Upper lobe of right lung (tissue), 1 donor: ENCODE measurements around the gene USP25. TPM values are rescaled to one million over a fixed set of nuclear protein-coding genes. Genes with fewer than 3 reads are reported as not detected.

ENCODE experiments used
- ATAC-seq: fragments of 200-7000 bp; cut with Tn5 transposase; one replicate; pipeline ENCODE4 v1.9.1; 2020; ENCODE audit warnings: mild to moderate bottlenecking, moderate library complexity
- DNase-seq: peaks from one replicate; pipeline ENCODE4 v3.0.0-alpha.2; 2020
- H3K27ac ChIP-seq: fragments of 200-600 bp; one replicate; pipeline ENCODE4 v1.8.0; 2022
- H3K27me3 ChIP-seq: fragments of 200-600 bp; one replicate; pipeline ENCODE4 v1.8.0; 2022; ENCODE audit warnings: mild to moderate bottlenecking
- H3K36me3 ChIP-seq: fragments of 200-600 bp; one replicate; pipeline ENCODE4 v1.8.0; 2022
- H3K4me1 ChIP-seq: fragments of 200-600 bp; one replicate; pipeline ENCODE4 v1.8.0; 2022
- H3K4me3 ChIP-seq: fragments of 200-600 bp; one replicate; pipeline ENCODE4 v1.8.0; 2022; ENCODE audit warnings: mild to moderate bottlenecking
- H3K9me3 ChIP-seq: fragments of 200-600 bp; one replicate; pipeline ENCODE4 v1.8.0; 2022
- CTCF ChIP-seq: fragments of 200-600 bp; IDR thresholded peaks from one replicate; pipeline ENCODE4 v1.8.0; 2022; ENCODE audit warnings: antibody characterized with exemption
- intact Hi-C: fragments of 100-400 bp; cut with DNase I; formaldehyde crosslinking; loops from one replicate; pipeline ENCODE4 v1.11.0; 2022
- long read RNA-seq: library from polyadenylated mRNA; unstranded; transcript quantifications from one replicate; pipeline ENCODE4 v2.0.0, GENCODE V29; 2021
- total RNA-seq: library from RNA; stranded (reverse); fragmentation: NEBNext Ultra II Directional; extraction: Animal tissue kit (Norgen Biotek cat#: 25700); gene quantifications from one replicate; pipeline ENCODE4 v1.2.1, GENCODE V29; 2021
- donor health status: DM: no; HTN: yes; CAD: no; lungs with severe emphysema.

USP25 gene
- 65.0 TPM for total RNA-seq
- long read RNA-seq, full-length matches to known transcripts, result 43 of 74 reads
- long read RNA-seq, partial matches to known transcripts, result 6 of 74 reads
- long read RNA-seq, other reads (novel, unspliced or antisense), result 25 of 74 reads

DNA sequence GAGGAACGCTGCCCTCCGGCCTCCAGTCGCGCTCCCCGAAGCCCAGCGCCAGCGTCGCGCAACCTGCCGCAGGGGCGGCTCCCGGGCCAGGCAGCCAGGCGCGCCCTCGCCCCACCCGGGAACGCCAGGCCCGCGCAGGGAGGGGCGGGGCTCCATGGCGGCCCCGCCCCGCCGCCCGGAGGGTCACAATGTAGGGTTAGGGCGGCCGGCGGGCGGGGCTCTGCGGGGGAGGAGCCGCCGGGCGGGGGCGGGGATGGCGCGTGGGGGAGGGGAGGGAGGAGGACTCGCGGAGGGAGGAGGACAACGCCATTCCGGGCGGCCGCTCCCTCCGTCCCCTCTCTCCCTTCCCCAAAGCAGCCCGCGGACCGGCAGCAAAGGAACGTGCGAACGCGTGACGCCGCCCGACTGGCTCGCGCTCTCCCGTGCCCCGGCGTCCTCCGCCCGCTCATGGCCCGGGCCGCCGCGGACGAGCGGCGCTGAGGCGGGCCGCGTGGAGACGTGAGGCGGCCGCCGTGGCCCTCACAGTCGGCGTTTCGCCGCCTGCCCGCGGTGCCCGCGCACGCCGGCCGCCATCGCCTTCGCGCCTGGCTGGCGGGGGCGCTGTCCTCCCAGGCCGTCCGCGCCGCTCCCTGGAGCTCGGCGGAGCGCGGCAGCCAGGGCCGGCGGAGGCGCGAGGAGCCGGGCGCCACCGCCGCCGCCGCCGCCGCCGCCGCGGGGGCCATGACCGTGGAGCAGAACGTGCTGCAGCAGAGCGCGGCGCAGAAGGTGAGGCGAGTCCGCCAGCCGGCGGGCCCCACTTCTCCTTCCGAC, at the start of gene USP25:
USP25 (plus strand) TSS at position 309 of the 810 bp plus-strand sequence; CDS start at position 721, 412 bp downstream.
- no peak for TF ChIP-seq CTCF
- H3K27ac ChIP-seq, result peak within 1 kb of the TSS; percentile 94
- no peaks in the 10 kb centered on the region for H3K36me3 ChIP-seq
- H3K4me3 ChIP-seq, result peak within 1 kb of the TSS; percentile 82
- no peaks in the 10 kb centered on the region for H3K27me3 ChIP-seq
- ATAC-seq (peak; percentile 98), DNase-seq (peak; percentile 97)
- peaks cover 22% of the 10 kb centered on the region for H3K4me1 ChIP-seq
- intact Hi-C loops, result no loop called here
- H3K9me3 ChIP-seq, result no peaks in the 10 kb centered on the region

GRCh38 chr21:15682186-15682895, 47.4 kb upstream of the USP25 start:
- peak; percentile 85 for ATAC-seq

DNA sequence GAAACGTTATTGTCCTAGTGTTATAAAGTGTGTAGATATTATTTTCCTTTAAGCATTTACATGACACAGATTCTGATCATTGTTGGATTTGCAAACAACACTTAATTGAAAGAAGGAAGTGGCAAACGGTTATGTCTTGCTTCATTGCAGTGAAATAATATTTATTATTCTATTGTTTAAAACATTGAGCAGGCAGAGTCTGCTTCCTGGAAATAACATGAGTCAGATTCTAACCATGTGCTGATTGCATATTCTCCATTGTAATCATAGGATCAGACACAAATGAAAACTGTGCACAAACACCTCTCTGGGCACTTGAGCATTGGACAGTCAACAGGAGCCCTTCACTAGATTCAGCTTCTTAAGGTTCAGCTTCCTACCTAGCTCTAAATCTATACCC, 46.8 kb upstream of the USP25 start:
- H3K27ac ChIP-seq, result peak overlapping the region; percentile 73
- peaks cover 6% of the 10 kb centered on the region for H3K4me1 ChIP-seq
- DNase-seq, result no peak
- no peaks in the 10 kb centered on the region for H3K27me3 ChIP-seq
- peak overlapping the region; percentile 11 for H3K4me3 ChIP-seq
- no peaks in the 10 kb centered on the region for H3K9me3 ChIP-seq
- intact Hi-C loops, result no loop called here
- ATAC-seq, result peak; percentile 72
- H3K36me3 ChIP-seq, result no peaks in the 10 kb centered on the region
- TF ChIP-seq CTCF, result no peak

More at GRCh38 chr21:15682186-15682895, 47.4 kb upstream of the USP25 start:
- H3K9me3 ChIP-seq, result no peaks in the 10 kb centered on the region
- no peak for TF ChIP-seq CTCF
- no peaks in the 10 kb centered on the region for H3K27me3 ChIP-seq
- intact Hi-C loops, result no loop called here
- H3K4me3 ChIP-seq, result peak overlapping the region; percentile 11
- peak overlapping the region; percentile 73 for H3K27ac ChIP-seq
- no peak for DNase-seq
- peaks cover 6% of the 10 kb centered on the region for H3K4me1 ChIP-seq
- no peaks in the 10 kb centered on the region for H3K36me3 ChIP-seq

- no peak overlapping the region for H3K4me3 ChIP-seq
- peaks cover 6% of the 10 kb centered on the region for H3K4me1 ChIP-seq
- no peaks in the 10 kb centered on the region for H3K36me3 ChIP-seq
- H3K27me3 ChIP-seq, result no peaks in the 10 kb centered on the region
- H3K27ac ChIP-seq, result no peak overlapping the region
- TF ChIP-seq CTCF, result no peak
- no peak for DNase-seq
- no peaks in the 10 kb centered on the region for H3K9me3 ChIP-seq
- peak; percentile 78 for ATAC-seq
- intact Hi-C loops, result no loop called here
Observed at GRCh38 chr21:15686506-15686905, 43.3 kb upstream of the USP25 start.

- TF ChIP-seq CTCF, result no peak
- no peaks in the 10 kb centered on the region for H3K9me3 ChIP-seq
- ATAC-seq (no peak), DNase-seq (no peak)
- no peak overlapping the region for H3K4me3 ChIP-seq
- H3K4me1 ChIP-seq, result peaks cover 6% of the 10 kb centered on the region
- H3K36me3 ChIP-seq, result no peaks in the 10 kb centered on the region
- H3K27ac ChIP-seq, result no peak overlapping the region
- intact Hi-C loops, result no loop called here
- H3K27me3 ChIP-seq, result no peaks in the 10 kb centered on the region
Observed at GRCh38 chr21:15687208-15687607, 42.6 kb upstream of the USP25 start.
